HUES6 (cell line): ENCODE measurements around the gene XIST.

Experiments used
- H3K27ac ChIP-seq: 2 replicates; pipeline ENCODE4 v1.7.0; 2013; ENCODE audit warnings: low read depth, mild to moderate bottlenecking, low read length, inconsistent platforms
- H3K27me3 ChIP-seq: 2 replicates; pipeline ENCODE4 v1.6.1; 2013; ENCODE audit warnings: low read length; ENCODE audit not compliant: control insufficient read depth, insufficient read depth
- H3K36me3 ChIP-seq: 2 replicates; pipeline ENCODE4 v1.6.1; 2013; ENCODE audit warnings: low read length; ENCODE audit not compliant: control insufficient read depth, insufficient read depth
- H3K4me1 ChIP-seq: 2 replicates; pipeline ENCODE4 v1.6.1; 2013; ENCODE audit warnings: low read length; ENCODE audit not compliant: control insufficient read depth, insufficient read depth
- H3K4me3 ChIP-seq: 2 replicates; pipeline ENCODE4 v1.5.1; 2013; ENCODE audit warnings: low read depth, low read length
- H3K9ac ChIP-seq: one replicate; pipeline ENCODE4 v1.6.1; 2013; ENCODE audit warnings: mild to moderate bottlenecking, low read length
- H3K9me3 ChIP-seq: 2 replicates; pipeline ENCODE4 v1.6.1; 2013; ENCODE audit warnings: low read depth, low read length; ENCODE audit not compliant: control insufficient read depth, insufficient read depth

The XIST gene

DNA sequence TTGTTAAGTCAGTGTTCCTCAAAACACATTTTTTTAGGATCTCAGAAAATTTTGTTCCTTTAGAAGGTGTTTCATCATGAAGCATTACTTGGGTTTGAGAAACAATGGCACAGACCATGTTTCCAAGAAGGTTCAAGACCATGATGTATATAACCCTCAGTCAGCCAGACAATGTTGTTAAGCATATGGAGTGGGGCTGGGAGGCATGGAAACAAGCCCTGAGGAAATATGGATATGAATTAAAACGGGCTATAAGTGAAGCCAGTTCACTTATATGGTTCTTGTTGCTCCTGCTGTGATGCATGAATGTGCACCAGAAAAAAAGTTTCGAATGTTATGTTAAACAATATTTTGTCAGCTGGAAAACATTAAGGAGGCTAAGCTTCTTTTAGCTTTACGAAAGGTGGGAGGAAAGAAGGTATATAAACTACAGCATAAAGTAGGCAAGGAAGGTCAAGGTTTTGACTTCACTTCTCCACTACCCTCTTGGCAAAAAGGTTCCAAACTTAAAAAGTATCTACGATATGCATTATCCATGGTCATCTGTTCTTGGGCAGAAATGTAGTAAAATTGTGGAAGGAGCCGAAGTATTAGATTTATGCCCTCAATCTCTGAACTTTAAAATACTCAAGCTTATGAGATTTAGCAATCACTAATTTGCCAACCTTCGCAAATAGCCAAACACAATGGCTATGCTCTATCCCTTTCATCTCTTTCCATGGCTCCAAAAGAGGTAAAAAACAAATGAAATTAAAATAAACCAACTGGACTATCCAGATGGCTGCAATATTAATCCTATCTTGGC lies 12.2 kb downstream of the XIST start:
- Histone ChIP-seq H3K36me3 (no peaks in the 10 kb centered on the region), H3K9me3 (peaks cover 5% of the 10 kb centered on the region), H3K9ac (no peak overlapping the region), H3K4me1 (no peaks in the 10 kb centered on the region), H3K4me3 (no peak overlapping the region), H3K27me3 (no peaks in the 10 kb centered on the region), H3K27ac (no peak overlapping the region)

DNA sequence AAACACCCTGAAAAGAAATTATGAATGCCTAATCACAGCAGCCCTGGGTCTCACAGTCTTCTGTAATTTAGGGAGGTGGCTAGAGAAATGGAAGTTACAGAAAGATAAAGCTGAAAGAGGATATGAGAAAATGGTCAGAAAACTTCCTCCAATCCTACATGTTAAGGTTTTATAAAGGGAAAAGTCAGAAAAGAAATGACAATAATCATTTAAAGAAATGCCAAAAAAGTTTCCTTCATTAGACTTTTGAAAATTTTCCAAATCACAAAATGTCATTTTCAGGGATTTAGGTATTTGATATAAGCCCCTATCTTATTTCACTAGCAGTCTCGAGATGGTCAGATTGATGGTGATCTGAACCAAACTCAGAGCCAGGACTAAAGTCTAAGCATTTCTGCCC lies 13.4 kb downstream of the XIST start:
- Histone ChIP-seq H3K36me3 (no peaks in the 10 kb centered on the region), H3K4me3 (no peak overlapping the region), H3K27ac (no peak overlapping the region), H3K27me3 (no peaks in the 10 kb centered on the region), H3K9me3 (no peaks in the 10 kb centered on the region), H3K9ac (no peak overlapping the region), H3K4me1 (no peaks in the 10 kb centered on the region)

DNA sequence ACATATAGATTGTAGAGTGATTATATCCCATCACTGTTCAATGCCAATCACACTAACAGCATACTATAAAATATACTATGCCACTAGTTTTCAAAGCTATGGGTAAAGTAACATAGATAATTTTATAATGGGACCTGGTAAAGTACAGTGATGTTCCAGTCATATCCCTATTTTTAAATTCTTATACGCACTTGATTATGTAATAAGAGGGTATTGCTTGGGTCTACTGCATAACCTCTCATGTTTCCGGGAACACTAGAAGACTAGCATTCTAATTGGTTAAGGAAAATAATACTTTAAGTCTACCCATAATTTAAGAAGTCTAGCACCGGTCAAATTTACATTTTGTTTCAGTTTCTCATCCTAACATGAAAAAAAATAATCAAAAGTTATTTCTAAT lies 14.4 kb downstream of the XIST start:
- Histone ChIP-seq H3K4me1 (no peaks in the 10 kb centered on the region), H3K4me3 (no peak overlapping the region), H3K27me3 (no peaks in the 10 kb centered on the region), H3K9me3 (no peaks in the 10 kb centered on the region), H3K9ac (no peak overlapping the region), H3K36me3 (no peaks in the 10 kb centered on the region), H3K27ac (no peak overlapping the region)

DNA sequence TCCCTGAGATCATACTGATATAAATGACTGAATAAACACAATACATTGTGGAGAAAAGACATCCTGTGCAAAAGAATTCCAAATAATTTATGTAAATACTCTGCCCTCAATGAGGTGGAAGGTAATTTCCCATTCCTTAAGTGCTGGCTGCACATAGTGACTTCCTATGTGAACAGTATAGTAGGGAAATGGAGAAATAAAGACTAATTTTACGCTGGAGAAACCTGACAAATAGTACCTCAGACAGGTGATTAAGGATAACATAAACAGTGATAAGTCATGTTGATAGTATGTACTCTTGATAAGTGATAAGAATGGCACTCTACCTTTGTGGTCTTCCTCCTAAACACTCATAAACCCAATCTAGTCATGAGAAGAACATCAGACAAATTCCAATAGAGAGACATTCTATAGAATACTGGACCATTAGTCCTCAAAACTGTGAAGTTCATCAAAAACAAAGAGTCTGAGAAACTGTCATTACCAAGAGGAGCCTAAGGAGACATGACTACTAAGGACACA lies 15.5 kb downstream of the XIST start:
- H3K36me3 ChIP-seq, result no peaks in the 10 kb centered on the region
- no peak overlapping the region for H3K27ac ChIP-seq
- no peaks in the 10 kb centered on the region for H3K4me1 ChIP-seq
- H3K4me3 ChIP-seq, result no peak overlapping the region
- no peaks in the 10 kb centered on the region for H3K9me3 ChIP-seq
- H3K9ac ChIP-seq, result no peak overlapping the region
- no peaks in the 10 kb centered on the region for H3K27me3 ChIP-seq

DNA sequence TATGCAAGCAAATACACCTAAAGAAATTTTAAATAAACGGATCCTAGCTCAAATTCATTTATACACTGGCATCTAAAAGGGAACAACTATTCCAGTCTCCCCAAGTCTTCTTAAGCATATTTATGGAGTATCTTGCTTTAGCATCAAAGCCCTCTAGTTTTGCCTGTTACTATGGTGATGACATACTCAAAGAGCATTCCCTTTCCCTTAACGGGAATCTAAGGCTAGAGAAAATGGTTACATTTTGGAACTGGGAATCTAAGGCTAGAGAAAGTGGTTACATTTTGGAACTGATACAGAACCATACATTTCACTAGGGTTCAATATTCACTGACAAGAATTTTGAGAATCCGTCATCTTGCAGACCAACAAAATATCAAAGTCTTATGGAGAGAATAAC lies 18.3 kb downstream of the XIST start:
- Histone ChIP-seq H3K4me1 (no peaks in the 10 kb centered on the region), H3K9me3 (no peaks in the 10 kb centered on the region; the same call in 1 of the 2 replicates), H3K27ac (no peak overlapping the region), H3K27me3 (no peaks in the 10 kb centered on the region), H3K4me3 (no peak overlapping the region), H3K9ac (no peak overlapping the region), H3K36me3 (no peaks in the 10 kb centered on the region)

DNA sequence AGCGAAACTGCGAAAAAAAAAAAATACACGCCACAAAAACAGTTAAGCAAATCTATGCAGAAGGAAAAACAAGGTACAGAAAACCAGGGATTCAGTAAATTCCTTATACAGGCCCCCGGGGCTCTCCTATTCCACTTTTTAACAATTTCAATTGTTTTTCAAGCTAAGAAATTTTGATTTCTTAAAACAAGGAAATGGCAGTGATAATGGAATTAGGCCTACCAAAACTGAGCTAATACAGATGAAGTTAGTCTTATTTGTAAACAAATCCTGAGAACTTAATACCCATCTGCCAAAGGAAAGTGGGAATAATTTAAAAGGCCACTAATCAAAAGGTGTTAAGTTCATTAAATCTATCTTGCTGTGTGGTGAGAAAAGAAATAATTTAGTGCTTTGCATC lies 20.2 kb downstream of the XIST start:
- H3K36me3 ChIP-seq, result no peaks in the 10 kb centered on the region
- no peak overlapping the region for H3K4me3 ChIP-seq
- no peaks in the 10 kb centered on the region for H3K27me3 ChIP-seq
- H3K4me1 ChIP-seq, result no peaks in the 10 kb centered on the region
- H3K27ac ChIP-seq, result no peak overlapping the region
- no peaks in the 10 kb centered on the region; the same call in 1 of the 2 replicates for H3K9me3 ChIP-seq
- H3K9ac ChIP-seq, result no peak overlapping the region

DNA sequence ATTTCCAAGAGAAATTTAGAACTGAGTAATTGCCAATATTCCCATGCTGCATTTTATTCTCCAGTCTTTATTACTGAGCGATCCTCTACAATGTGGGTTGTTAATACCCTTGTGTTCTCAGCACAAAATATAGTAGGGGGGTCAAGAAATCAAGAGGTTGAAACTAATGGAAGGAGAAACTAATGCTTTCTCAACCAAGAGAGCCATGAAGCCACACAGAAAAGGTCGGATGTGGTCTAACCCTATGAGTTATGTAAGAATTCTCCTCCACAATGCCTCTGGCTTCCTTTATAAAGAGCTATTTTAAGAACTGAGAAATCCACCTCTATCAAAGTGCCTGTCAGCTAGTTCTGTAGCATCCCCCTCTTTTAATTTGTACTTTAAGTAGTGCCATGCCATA lies 21.0 kb downstream of the XIST start:
- Histone ChIP-seq H3K9ac (no peak overlapping the region), H3K27me3 (no peaks in the 10 kb centered on the region), H3K4me3 (no peak overlapping the region), H3K27ac (no peak overlapping the region), H3K36me3 (no peaks in the 10 kb centered on the region), H3K9me3 (no peaks in the 10 kb centered on the region; the same call in 1 of the 2 replicates), H3K4me1 (no peaks in the 10 kb centered on the region)

DNA sequence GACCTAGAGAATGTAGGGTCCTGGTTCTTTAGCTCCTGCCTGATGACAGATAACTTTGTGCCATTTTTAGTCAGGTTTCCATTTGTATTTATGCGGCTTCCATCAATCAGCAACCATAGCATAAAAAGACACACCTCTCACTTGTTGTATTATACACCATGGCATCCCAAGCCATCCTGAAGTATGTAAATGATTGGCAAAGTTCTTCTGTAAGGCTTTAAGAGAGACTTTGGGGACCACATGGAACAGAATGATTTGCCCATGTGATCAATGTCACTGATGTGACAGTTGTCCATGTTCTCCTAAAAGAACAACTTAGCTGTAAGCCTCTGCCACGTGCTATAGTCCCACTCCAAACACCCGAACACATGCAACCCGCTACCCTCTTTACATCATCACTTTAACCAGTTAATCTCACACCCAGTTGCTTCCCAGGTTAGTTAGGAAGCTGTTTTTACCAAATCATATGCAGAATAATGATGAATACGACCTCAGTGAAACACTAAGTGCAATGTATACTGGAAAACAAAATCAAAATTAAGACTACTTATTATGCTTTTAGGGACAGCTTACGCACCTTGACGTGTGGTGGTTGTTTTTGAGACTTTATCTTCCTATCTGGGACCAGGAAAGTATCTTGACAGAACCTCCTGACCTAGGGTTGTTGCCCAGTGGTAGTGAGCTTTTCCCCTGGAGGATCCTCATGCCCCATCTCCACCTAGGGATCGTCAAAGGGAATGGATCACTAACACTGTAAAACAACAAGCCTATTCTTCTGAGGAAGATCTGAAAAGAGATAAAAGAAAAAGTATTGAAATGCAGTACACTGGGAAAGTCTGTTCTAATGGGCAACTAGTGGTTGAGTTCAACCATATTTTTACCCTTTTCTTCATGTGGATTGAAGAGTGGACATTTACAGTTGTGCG lies 21.8 kb downstream of the XIST start:
- Histone ChIP-seq H3K36me3 (no peaks in the 10 kb centered on the region), H3K4me3 (no peak overlapping the region)

DNA sequence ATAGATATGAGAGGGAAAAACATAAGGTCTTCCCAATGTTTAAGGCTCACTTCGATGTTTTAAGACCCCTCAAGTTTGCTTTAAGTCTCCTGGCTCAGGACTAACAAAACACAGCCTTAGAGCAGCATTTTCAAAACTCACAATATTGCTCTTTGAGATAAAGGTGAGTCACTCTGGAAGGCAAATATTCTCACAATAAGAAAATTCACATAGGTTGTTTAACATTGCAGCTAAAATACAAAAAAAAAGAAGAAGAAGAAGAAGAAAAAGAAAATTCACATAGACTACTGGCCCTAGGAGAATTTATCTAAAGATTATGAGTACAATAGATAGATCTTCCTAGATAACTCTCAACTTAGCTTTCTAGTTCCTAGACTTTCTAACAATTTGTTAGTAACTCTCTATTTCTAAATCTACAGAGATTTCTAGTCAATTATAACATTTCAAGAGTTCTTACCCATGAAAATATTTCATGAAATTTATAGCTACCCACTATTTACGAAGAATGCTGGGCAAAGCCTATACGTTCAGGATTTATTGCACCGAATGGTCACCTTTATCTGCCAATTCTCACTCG lies 22.5 kb downstream of the XIST start:
- Histone ChIP-seq H3K4me3 (no peak overlapping the region), H3K9me3 (no peaks in the 10 kb centered on the region; the same call in 1 of the 2 replicates), H3K9ac (no peak overlapping the region), H3K27ac (no peak overlapping the region), H3K36me3 (no peaks in the 10 kb centered on the region), H3K27me3 (no peaks in the 10 kb centered on the region), H3K4me1 (no peaks in the 10 kb centered on the region)

More for the DNA sequence above, 21.8 kb downstream of the XIST start:
- H3K9ac ChIP-seq, result no peak overlapping the region
- no peak overlapping the region for H3K27ac ChIP-seq
- H3K9me3 ChIP-seq, result no peaks in the 10 kb centered on the region; the same call in 1 of the 2 replicates
- H3K4me1 ChIP-seq, result no peaks in the 10 kb centered on the region
- no peaks in the 10 kb centered on the region for H3K27me3 ChIP-seq

DNA sequence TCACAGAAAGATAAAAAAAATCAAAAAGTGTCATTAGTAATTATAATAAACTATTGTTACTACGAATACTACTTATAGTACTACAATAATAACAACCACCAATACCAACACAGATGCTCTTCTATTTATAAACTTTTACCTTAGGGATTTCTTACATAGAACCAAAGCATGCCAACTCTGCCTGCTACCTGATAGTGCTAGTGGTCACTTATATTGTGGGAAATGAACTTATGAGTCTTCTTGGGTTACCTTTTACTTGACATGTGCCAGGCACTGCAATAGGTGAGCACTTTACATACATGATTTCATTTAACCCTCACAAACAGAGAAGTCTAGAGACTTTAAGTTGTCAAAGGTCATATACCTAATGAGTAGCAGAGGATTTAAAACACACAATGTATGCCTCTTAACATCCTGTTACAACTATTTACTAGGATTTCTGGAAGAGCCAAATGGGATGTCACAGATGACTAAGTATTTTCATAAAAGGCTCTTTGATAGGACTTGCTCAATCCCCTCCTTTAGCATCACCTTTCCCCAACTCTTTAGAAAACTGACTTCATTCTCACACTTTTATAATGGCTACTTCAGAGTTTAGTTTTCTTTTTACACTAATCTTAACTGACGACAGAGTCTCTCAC lies 24.3 kb downstream of the XIST start:
- Histone ChIP-seq H3K27ac (no peak overlapping the region), H3K4me3 (no peak overlapping the region), H3K36me3 (no peaks in the 10 kb centered on the region), H3K9me3 (no peaks in the 10 kb centered on the region; the same call in 1 of the 2 replicates), H3K4me1 (no peaks in the 10 kb centered on the region), H3K9ac (no peak overlapping the region), H3K27me3 (no peaks in the 10 kb centered on the region)
